Brain pericyte (primary cell): ENCODE measurements around the gene RAD52.

ENCODE experiments used
- DNase-seq: peaks from one replicate; pipeline ENCODE4 v3.0.0-alpha.2; 2012; ENCODE audit warnings: low read depth, low spot score

The RAD52 gene

DNA sequence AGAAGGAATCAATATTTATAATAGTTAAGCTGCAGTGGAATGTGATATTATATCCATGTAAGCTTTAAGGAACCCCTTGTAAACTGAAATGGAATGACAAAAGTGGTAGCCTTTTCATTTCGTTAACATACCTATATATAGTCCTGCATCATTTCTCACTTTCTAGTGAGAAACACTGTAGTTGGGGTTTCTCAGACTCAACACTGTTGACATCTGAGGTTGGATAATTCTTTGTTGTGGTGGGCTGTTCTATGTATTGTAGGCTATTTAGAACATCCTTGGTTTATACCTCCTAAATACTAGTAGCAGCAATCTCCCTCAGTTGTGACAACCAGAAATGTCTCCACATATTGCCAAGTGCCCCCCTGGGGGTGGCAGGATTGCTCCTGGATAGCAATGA lies 79.1 kb downstream of the RAD52 start:
- no peak for DNase-seq

DNA sequence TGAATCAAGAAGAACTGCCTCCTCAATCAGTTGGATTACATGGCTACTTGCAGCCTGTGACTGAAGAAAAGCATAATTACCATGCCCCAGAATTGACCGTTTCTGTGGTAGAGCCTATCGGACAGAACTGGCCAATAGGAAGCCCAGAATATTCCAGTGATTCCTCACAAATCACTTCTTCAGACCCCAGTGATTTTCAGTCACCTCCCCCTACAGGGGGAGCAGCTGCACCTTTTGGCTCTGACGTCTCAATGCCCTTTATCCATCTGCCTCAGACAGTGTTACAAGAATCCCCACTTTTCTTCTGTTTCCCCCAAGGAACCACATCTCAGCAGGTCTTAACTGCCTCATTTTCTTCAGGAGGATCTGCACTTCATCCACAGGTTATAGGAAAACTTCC lies 80.8 kb downstream of the RAD52 start:
- no peak for DNase-seq

DNA sequence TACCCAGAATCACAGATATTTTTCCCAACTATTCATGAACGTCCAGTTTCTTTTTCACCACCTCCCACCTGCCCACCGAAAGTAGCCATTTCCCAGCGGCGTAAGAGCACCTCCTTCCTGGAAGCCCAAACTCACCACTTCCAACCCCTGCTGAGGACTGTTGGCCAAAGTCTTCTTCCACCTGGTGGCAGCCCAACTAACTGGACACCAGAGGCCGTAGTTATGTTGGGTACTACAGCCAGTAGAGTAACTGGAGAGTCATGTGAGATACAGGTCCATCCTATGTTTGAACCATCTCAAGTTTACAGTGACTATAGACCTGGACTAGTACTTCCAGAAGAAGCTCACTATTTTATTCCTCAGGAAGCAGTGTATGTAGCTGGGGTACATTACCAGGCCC lies 81.6 kb downstream of the RAD52 start:
- no peak for DNase-seq

DNA sequence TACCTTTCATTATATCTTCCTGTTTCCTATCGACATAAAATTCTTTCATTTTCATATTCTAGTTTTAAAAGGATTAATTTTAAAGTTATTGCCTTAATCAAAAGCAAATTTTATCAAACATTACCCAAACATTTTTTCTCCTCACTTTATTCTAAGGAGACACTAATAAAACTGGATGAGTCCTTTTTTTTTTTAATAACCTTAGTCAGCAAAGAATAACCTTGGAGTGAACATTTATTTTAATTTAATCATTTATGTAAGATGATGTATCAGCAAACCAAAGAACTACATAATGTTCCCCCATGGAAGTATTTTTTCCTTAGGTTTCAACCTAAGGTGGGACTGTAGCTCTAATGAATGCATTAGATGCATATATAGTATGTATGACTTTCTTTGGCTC lies 83.9 kb downstream of the RAD52 start:
- DNase-seq: no peak

DNA sequence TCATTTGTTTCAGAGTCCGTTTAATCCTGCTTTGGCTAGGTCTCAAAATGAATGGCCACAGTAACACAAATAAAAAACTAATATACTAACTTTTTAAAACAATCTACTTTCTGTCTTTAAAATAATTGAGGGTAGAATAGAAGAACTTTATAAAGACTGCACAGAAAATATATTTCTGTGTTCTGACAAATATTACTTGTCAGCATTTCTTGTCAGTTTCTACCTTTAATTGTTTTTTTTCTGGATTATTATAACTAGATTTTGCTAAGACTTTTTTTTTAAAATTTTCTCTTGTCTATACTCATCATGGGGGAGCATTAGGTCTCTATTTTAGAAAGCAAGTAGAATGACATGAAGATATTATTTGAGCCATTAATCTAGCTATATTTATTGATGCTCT lies 86.2 kb downstream of the RAD52 start:
- no peak for DNase-seq

DNA sequence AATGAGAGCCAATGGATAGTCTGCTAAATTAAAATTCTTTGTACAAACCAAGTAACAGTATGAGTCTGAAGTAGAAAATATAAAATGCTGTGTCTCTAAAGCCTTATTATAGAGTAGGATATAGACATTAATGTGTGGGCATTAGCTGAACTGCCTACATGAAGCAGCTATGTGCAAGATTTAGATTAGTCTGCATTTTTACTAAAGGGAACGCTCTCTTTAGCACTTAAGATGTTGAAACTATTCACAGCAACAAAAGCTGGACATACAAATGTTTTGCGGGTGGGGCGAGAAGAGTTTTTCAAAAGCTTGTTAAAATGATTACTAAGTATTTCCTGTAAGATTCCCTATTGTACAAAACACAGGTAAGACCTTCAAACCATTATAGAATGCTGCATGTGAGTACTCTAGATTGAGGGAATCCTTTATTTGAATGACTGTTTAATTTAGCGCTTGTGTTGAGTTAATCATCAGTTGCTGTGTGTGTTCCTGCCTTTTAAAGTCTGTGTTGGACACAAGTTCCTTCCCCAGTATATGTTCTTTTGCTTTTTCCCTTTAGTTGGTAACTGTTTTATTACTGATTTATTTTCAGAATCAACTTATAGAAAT lies 87.1 kb downstream of the RAD52 start:
- DNase-seq: no peak
